B cell (primary cell): ENCODE data around the gene SECTM1. TPM values are rescaled to one million over a fixed set of nuclear protein-coding genes. Genes with fewer than 3 reads are reported as not detected.

Experiments
- ATAC-seq: fragments of 200-7000 bp; cut with Tn5 transposase; one replicate; pipeline ENCODE4 v1.10.0; 2021; ENCODE audit warnings: low read depth, mild to moderate bottlenecking, moderate number of reproducible peaks, moderate library complexity
- CTCF ChIA-PET: fragments of 350-600 bp; sonication (Branson Sonifier 250); formaldehyde crosslinking; loops from one replicate; lab custom pipeline; 2021; ENCODE audit warnings: antibody characterized with exemption, inconsistent platforms; lab: Charles Lee
- POLR2A ChIA-PET: fragments of 350-600 bp; sonication (Branson Sonifier 250); formaldehyde crosslinking; loops from one replicate; lab custom pipeline; 2021; ENCODE audit warnings: antibody characterized with exemption; lab: Charles Lee
- DNase-seq: peaks from one replicate; pipeline ENCODE4 v3.0.0; 2013
- H2AFZ ChIP-seq: 2 replicates; pipeline ENCODE4 v1.6.1; 2012; ENCODE audit warnings: mild to moderate bottlenecking, low read depth, low read length; ENCODE audit not compliant: insufficient read depth, poor library complexity, severe bottlenecking
- H3K27ac ChIP-seq, 2 donors: 1 replicate in 1 of 2; 2 replicates in 1 of 2; pipeline ENCODE4 v1.5.1; 2012 to 2013; ENCODE audit warnings: low read length in 2 of 2, mild to moderate bottlenecking in 2 of 2, moderate library complexity in 1 of 2
- H3K27me3 ChIP-seq, 4 experiments: fragments of 200-600 bp in 1 of 4; sonication (generic) in 1 of 4; replicated peaks in 1 of 4; 1 replicate in 2 of 4; 2 replicates in 2 of 4; pipeline versions ENCODE4 v1.6.1 to v1.7.0; 2013 to 2016; ENCODE audit warnings: low read length in 3 of 4, mild to moderate bottlenecking in 2 of 4, mixed read lengths in 1 of 4, moderate library complexity in 1 of 4; ENCODE audit not compliant: insufficient read depth in 4 of 4, control insufficient read depth in 3 of 4; ENCODE audit errors: control extremely low read depth in 1 of 4
- H3K36me3 ChIP-seq, 2 experiments: replicated peaks in 1 of 2; 1 replicate in 1 of 2; 2 replicates in 1 of 2; pipeline versions ENCODE4 v1.6.1 to v1.7.1; 2013; ENCODE audit warnings: low read length in 1 of 2; ENCODE audit not compliant: insufficient read depth in 2 of 2, control insufficient read depth in 1 of 2; ENCODE audit errors: control extremely low read depth in 1 of 2, extremely low read depth in 1 of 2
- H3K4me1 ChIP-seq, 2 donors: fragments of 200-600 bp in 1 of 2; sonication (generic) in 1 of 2; 1 replicate in 1 of 2; 2 replicates in 1 of 2; pipeline versions ENCODE4 v1.5.1 to v1.6.1; 2013 to 2017; ENCODE audit warnings: low read length in 2 of 2; ENCODE audit not compliant: control insufficient read depth in 2 of 2, insufficient read depth in 2 of 2
- H3K4me2 ChIP-seq: replicated peaks from 2 replicates; pipeline ENCODE3; 2012; ENCODE audit warnings: mild to moderate bottlenecking, low read depth, low read length; ENCODE audit not compliant: poor library complexity, severe bottlenecking
- H3K4me3 ChIP-seq, 5 experiments: fragments of 200-600 bp in 1 of 5; sonication (generic) in 1 of 5; 1 replicate in 3 of 5; 2 replicates in 2 of 5; pipeline versions ENCODE4 v1.5.1 to v1.7.0; 2011 to 2016; ENCODE audit warnings: low read length in 4 of 5, mild to moderate bottlenecking in 4 of 5, low read depth in 2 of 5, control low read depth in 1 of 5, moderate library complexity in 1 of 5; ENCODE audit not compliant: insufficient read depth in 1 of 5; ENCODE audit errors: control extremely low read depth in 1 of 5, extremely low read depth in 1 of 5
- H3K79me2 ChIP-seq: fragments of 200-600 bp; sonication (generic); one replicate; pipeline ENCODE4 v1.6.0; 2016; ENCODE audit warnings: low read length; ENCODE audit not compliant: control insufficient read depth, insufficient read depth
- H3K9ac ChIP-seq: fragments of 200-600 bp; sonication (generic); 2 replicates; pipeline ENCODE4 v1.6.1; 2017; ENCODE audit warnings: mild to moderate bottlenecking, low read length, moderate library complexity
- H3K9me3 ChIP-seq, 3 donors: one replicate each; pipeline versions ENCODE4 v1.6.1 to v1.7.1; 2013; ENCODE audit warnings: low read length in 2 of 3; ENCODE audit not compliant: control insufficient read depth in 2 of 3, insufficient read depth in 1 of 3; ENCODE audit errors: control extremely low read depth in 1 of 3
- H4K20me1 ChIP-seq: 2 replicates; pipeline ENCODE4 v1.6.0; 2012; ENCODE audit warnings: mild to moderate bottlenecking, low read length; ENCODE audit not compliant: insufficient read depth, control insufficient read depth, poor library complexity, severe bottlenecking
- H3K27ac Mint-ChIP-seq: one replicate; pipeline ENCODE4 v1.8.0; 2021; ENCODE audit warnings: mixed read lengths
- H3K27me3 Mint-ChIP-seq: one replicate; pipeline ENCODE4 v1.8.0; 2021; ENCODE audit warnings: mixed read lengths
- H3K4me1 Mint-ChIP-seq: one replicate; pipeline ENCODE4 v1.8.0; 2021; ENCODE audit warnings: mixed read lengths
- H3K4me3 Mint-ChIP-seq: one replicate; pipeline ENCODE4 v1.8.0; 2021; ENCODE audit warnings: mixed read lengths
- H3K9me3 Mint-ChIP-seq: one replicate; pipeline ENCODE4 v1.8.0; 2022; ENCODE audit warnings: mixed read lengths; ENCODE audit not compliant: insufficient read depth
- CTCF ChIP-seq: fragments of 200-600 bp; IDR thresholded peaks from one replicate; pipeline ENCODE4 v1.8.0; 2022; ENCODE audit warnings: antibody characterized with exemption, mild to moderate bottlenecking
- EZH2 ChIP-seq: IDR thresholded peaks from 2 replicates; pipeline ENCODE4 v1.6.1; 2012; ENCODE audit warnings: borderline replicate concordance, low read depth, mild to moderate bottlenecking, moderate library complexity, low read length; ENCODE audit not compliant: insufficient read depth, poor library complexity, severe bottlenecking
- WGBS: methylation state at CpG from one replicate; pipeline ENCODE4 v1.1.5; 2013; ENCODE audit warnings: missing lambda C conversion rate; ENCODE audit not compliant: insufficient coverage; 5-methylcytosine and 5-hydroxymethylcytosine counted together
- intact Hi-C: fragments of 100-400 bp; cut with micrococcal nuclease; formaldehyde crosslinking; loops from one replicate; pipeline ENCODE4 v1.10.0; 2022
- polyA plus RNA-seq: library from polyadenylated mRNA; depleted of rRNA; stranded (reverse); fragments of >200 nt; gene quantifications from 2 replicates; pipeline ENCODE4 v1.2.3, GENCODE V29; 2012
- total RNA-seq, 2 donors: library from RNA; stranded (reverse); fragments of 120-200 nt in 1 of 2; gene quantifications; 1 replicate in 1 of 2; 2 replicates in 1 of 2; pipeline versions ENCODE4 v1.2.3 to v1.2.4, GENCODE V29; 2013 to 2022

SECTM1 gene
- total and polyA plus RNA-seq, 2 donors (not counting 1 experiment from before 2014, with no cell fraction given): 0.17 to 1.2 TPM

GRCh38 chr17:82273327-82274133 lies 60.0 kb downstream of the SECTM1 start, which contains the start of gene CSNK1D:
Gene CSNK1D, minus strand, starts transcription at chr17:82273700. Its CDS starts 319 bp downstream, at chr17:82273381.
- peak within 1 kb of the TSS; percentile 99 for H3K27ac Mint-ChIP-seq
- peak within 1 kb of the TSS; percentile 83 to 95 for H3K27ac ChIP-seq
- ChIA-PET CTCF (interaction anchor here (0.8 to 1.6 kb wide), 5 partner anchors 25 to 70 kb away, joined by 3 to 7 read pairs (median 3); no protein-coding TSS in a partner anchor), POLR2A (interaction anchor here (0.8 to 2.3 kb wide), 8 partner anchors 9 to 176 kb away, joined by 3 to 28 read pairs (median 8); partner anchors contain the start of genes CCDC57 and SLC16A3)
- peaks cover 0 to 5% (median 0%) of the 10 kb centered on the region in 4 experiments for H3K27me3 ChIP-seq
- H3K4me3 ChIP-seq: peak within 1 kb of the TSS; percentile 70 to 87 (median 80)
- peaks cover 3 to 35% of the 10 kb centered on the region in 2 experiments for H3K36me3 ChIP-seq
- WGBS: 7% methylated on average over 80 of the region's 80 CpGs
- peak; percentile 77 for ATAC-seq
- TF ChIP-seq EZH2 (no peak), CTCF (no peak)
- DNase-seq: peak; percentile 97
- peak within 1 kb of the TSS; percentile 91 for H2AFZ ChIP-seq
- H3K27me3 Mint-ChIP-seq: no peaks in the 10 kb centered on the region
- H3K4me1 Mint-ChIP-seq: peaks cover 41% of the 10 kb centered on the region
- H3K9ac ChIP-seq: peak within 1 kb of the TSS; percentile 90
- H3K4me2 ChIP-seq: peak within 1 kb of the TSS; percentile 86
- H4K20me1 ChIP-seq: peaks cover 49% of the 10 kb centered on the region
- intact Hi-C loops: loop anchor here (1.0 to 2.0 kb wide), 4 partner anchors 19 to 48 kb away; partner anchors contain the start of gene SLC16A3
- H3K4me3 Mint-ChIP-seq: peak within 1 kb of the TSS; percentile 93
- H3K79me2 ChIP-seq: peaks cover 65% of the 10 kb centered on the region
- H3K9me3 Mint-ChIP-seq: no peaks in the 10 kb centered on the region
- peaks cover 30 to 48% of the 10 kb centered on the region in 2 donors for H3K4me1 ChIP-seq
- H3K9me3 ChIP-seq: no peaks in the 10 kb centered on the region
